GM19438 (cell line): ENCODE results near the gene TPK1.

Experiments used
- ATAC-seq: cut with Tn5 transposase; IDR thresholded peaks from one replicate; pipeline ENCODE4 v1.9.1; 2021; ENCODE audit warnings: low read depth; ENCODE audit not compliant: unreplicated experiment

Gene TPK1

GRCh38 chr7:144835652-144836544 is at the start of gene TPK1:
Gene TPK1, minus strand, starts transcription at chr7:144836053. Its CDS starts 451 bp downstream, at chr7:144835602.
- ATAC-seq: peak; percentile 78

GRCh38 chr7:144885478-144885877 is 49.6 kb upstream of the TPK1 start:
- no peak for ATAC-seq

GRCh38 chr7:144884896-144885295 is 49.0 kb upstream of the TPK1 start:
- ATAC-seq: no peak

- no peak for ATAC-seq
Measured at GRCh38 chr7:144873316-144873845, 37.5 kb upstream of the TPK1 start.

- no peak for ATAC-seq
Measured at GRCh38 chr7:144869082-144869481, 33.2 kb upstream of the TPK1 start.

GRCh38 chr7:144866189-144866588 is 30.3 kb upstream of the TPK1 start:
- ATAC-seq: peak; percentile 92

GRCh38 chr7:144863320-144863647 is 27.4 kb upstream of the TPK1 start:
- no peak for ATAC-seq

- ATAC-seq: no peak
Measured at GRCh38 chr7:144862612-144863319, 26.9 kb upstream of the TPK1 start.

- no peak for ATAC-seq
Measured at GRCh38 chr7:144859739-144860138, 23.9 kb upstream of the TPK1 start.

GRCh38 chr7:144857463-144857862 is 21.6 kb upstream of the TPK1 start:
- ATAC-seq: no peak

- ATAC-seq: no peak
Measured at GRCh38 chr7:144854839-144855424, 19.1 kb upstream of the TPK1 start.

GRCh38 chr7:144853542-144853941 is 17.7 kb upstream of the TPK1 start:
- ATAC-seq: no peak

GRCh38 chr7:144848078-144848477 is 12.2 kb upstream of the TPK1 start:
- no peak for ATAC-seq

GRCh38 chr7:144842377-144842851 is 6.6 kb upstream of the TPK1 start:
- peak; percentile 97 for ATAC-seq

- ATAC-seq: no peak
Measured at GRCh38 chr7:144836545-144836842, 641 bp upstream of the TPK1 start.

GRCh38 chr7:144835155-144835611 is 670 bp downstream of the TPK1 start:
- peak; percentile 33 for ATAC-seq

GRCh38 chr7:144834641-144835144 is 1.2 kb downstream of the TPK1 start:
- ATAC-seq: peak; percentile 44

GRCh38 chr7:144830811-144831210 is 5.0 kb downstream of the TPK1 start:
- ATAC-seq: no peak

- no peak for ATAC-seq
Measured at GRCh38 chr7:144830024-144830785, 5.6 kb downstream of the TPK1 start.

- ATAC-seq: no peak
Measured at GRCh38 chr7:144827621-144828020, 8.2 kb downstream of the TPK1 start.
